Amygdala (tissue), 56 donors: ENCODE measurements around the gene ZNF79.

Experiments used
- DNase-seq, 56 donors: peaks; one replicate each; lab custom pipeline; 2025; lab: John Stamatoyannopoulos, UW

The ZNF79 gene

GRCh38 chr9:127422787-127423186 is 1.4 kb upstream of the ZNF79 start:
- no peak for DNase-seq

GRCh38 chr9:127423476-127423933 is 677 bp upstream of the ZNF79 start:
- no peak for DNase-seq

GRCh38 chr9:127424676-127424999 is 456 bp downstream of the ZNF79 start:
- peak in 1 of 56 donors; percentile 59 for DNase-seq

- no peak for DNase-seq
Observed at GRCh38 chr9:127426756-127427155, 2.6 kb downstream of the ZNF79 start.

GRCh38 chr9:127428348-127428747 is 4.2 kb downstream of the ZNF79 start:
- DNase-seq = no peak

- DNase-seq = no peak
Observed at GRCh38 chr9:127430415-127430814, 6.2 kb downstream of the ZNF79 start.

- no peak for DNase-seq
Observed at GRCh38 chr9:127437497-127438264, 13.5 kb downstream of the ZNF79 start.

GRCh38 chr9:127438394-127438793 is 14.2 kb downstream of the ZNF79 start:
- DNase-seq = no peak

GRCh38 chr9:127444283-127444920 is 20.2 kb downstream of the ZNF79 start:
- no peak for DNase-seq

- no peak for DNase-seq
Observed at GRCh38 chr9:127444921-127445850, 21.0 kb downstream of the ZNF79 start.

GRCh38 chr9:127445851-127446712 is 21.9 kb downstream of the ZNF79 start:
- DNase-seq = no peak

- no peak for DNase-seq
Observed at GRCh38 chr9:127446713-127447415, 22.7 kb downstream of the ZNF79 start.

- no peak for DNase-seq
Observed at GRCh38 chr9:127447416-127448111, 23.4 kb downstream of the ZNF79 start.

- DNase-seq = no peak
Observed at GRCh38 chr9:127448112-127448805, 24.1 kb downstream of the ZNF79 start.

GRCh38 chr9:127449332-127449966 is 25.3 kb downstream of the ZNF79 start:
- DNase-seq = no peak

- peak in 1 of 56 donors; percentile 39 for DNase-seq
Observed at GRCh38 chr9:127450243-127450760, 26.1 kb downstream of the ZNF79 start.

GRCh38 chr9:127450830-127451607 is 26.8 kb downstream of the ZNF79 start, which contains the start of the genes LRSAM1 and RPL12:
LRSAM1 (plus strand) TSS chr9:127451510; CDS start chr9:127454528, 3,018 bp downstream.
RPL12 (minus strand) TSS chr9:127451406; CDS start chr9:127451317, 89 bp downstream.
- DNase-seq = peak; percentile 21 to 96 (median 91)
